RWPE2 (cell line): ENCODE measurements around the gene IRAK1.

ENCODE experiments used
- ATAC-seq: fragments of 200-7000 bp; cut with Tn5 transposase; 3 replicates; pipeline ENCODE4 v1.9.1; 2021; ENCODE audit warnings: low read depth
- DNase-seq: peaks from one replicate; pipeline ENCODE4 v3.0.0-alpha.2; 2020; ENCODE audit warnings: low spot score
- H3K27ac ChIP-seq: fragments of 450-650 bp; 2 replicates; pipeline ENCODE4 v1.5.1; 2017; ENCODE audit warnings: mild to moderate bottlenecking; ENCODE audit not compliant: poor library complexity, severe bottlenecking
- H3K27me3 ChIP-seq: fragments of 250-450 bp; sonication (Bioruptor Pico); 2 replicates; pipeline ENCODE4 v1.5.1; 2021; ENCODE audit warnings: mild to moderate bottlenecking, moderate library complexity; ENCODE audit not compliant: insufficient read depth, poor library complexity, severe bottlenecking
- H3K36me3 ChIP-seq: fragments of 250-450 bp; sonication (Bioruptor Pico); 2 replicates; pipeline ENCODE4 v1.5.1; 2020; ENCODE audit warnings: low read depth, mild to moderate bottlenecking, moderate library complexity
- H3K4me1 ChIP-seq: fragments of 250-450 bp; sonication (Bioruptor Pico); 2 replicates; pipeline ENCODE4 v1.5.1; 2021; ENCODE audit warnings: mild to moderate bottlenecking, moderate library complexity; ENCODE audit not compliant: insufficient read depth, poor library complexity, severe bottlenecking
- H3K4me3 ChIP-seq: fragments of 250-450 bp; sonication (Bioruptor Pico); 2 replicates; pipeline ENCODE4 v1.5.1; 2021; ENCODE audit warnings: mild to moderate bottlenecking, moderate library complexity; ENCODE audit not compliant: severe bottlenecking
- H3K9me3 ChIP-seq: fragments of 250-450 bp; sonication (Bioruptor Pico); 2 replicates; pipeline ENCODE4 v1.5.1; 2021; ENCODE audit warnings: mild to moderate bottlenecking, moderate library complexity; ENCODE audit not compliant: severe bottlenecking
- TF ChIP-seq, protein P1 (sequence below): fragments of 450-650 bp; IDR thresholded peaks from one replicate; pipeline ENCODE4 v1.5.1; 2017; ENCODE audit warnings: mild to moderate bottlenecking, moderate library complexity; ENCODE audit not compliant: poor library complexity, severe bottlenecking

The IRAK1 gene

DNA sequence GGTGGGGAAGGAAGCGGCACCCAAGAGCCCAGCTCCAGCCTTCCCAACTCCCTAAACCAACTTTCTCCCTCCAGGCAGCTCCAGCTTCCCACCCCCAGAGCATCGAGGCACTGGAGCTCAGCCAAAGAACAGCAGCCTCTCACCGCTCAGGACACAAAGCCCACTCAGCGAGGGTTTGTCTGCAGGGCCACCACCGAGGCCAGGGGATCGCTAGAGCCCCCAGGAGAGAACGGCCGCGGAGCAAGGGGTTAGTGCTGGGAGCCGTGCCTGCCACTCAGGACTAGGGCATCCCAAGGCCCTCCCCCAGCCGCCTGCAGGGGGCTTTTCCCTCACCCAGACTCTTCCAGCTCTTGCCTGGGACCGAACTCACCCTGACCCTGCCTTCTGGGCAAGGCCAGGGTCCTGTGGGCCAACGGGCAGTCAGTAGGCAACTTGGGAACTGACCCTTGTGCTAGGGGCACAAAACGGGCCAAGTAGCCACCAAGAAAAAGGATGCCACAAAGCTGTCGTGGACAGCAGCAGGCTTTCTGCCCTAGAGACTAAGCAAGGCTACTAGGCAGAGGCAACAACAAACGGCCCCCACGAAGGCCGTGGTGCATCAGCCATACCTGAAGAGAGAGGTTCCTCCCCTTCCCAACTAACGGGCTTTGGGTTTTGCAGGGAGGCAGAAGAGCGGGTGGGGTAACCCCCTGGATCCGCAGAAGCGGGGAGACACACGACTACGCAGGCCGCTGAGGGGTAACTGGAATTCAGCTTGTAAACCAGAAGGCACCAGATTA, 50.4 kb downstream of the IRAK1 start:
- Histone ChIP-seq H3K9me3 (no peaks in the 10 kb centered on the region), H3K4me3 (peak overlapping the region; percentile 88), H3K27me3 (no peaks in the 10 kb centered on the region), H3K4me1 (no peaks in the 10 kb centered on the region), H3K27ac (peak overlapping the region; percentile 92), H3K36me3 (peaks cover 25% of the 10 kb centered on the region)
- no peak for DNase-seq
- TF ChIP-seq, protein P1, sequence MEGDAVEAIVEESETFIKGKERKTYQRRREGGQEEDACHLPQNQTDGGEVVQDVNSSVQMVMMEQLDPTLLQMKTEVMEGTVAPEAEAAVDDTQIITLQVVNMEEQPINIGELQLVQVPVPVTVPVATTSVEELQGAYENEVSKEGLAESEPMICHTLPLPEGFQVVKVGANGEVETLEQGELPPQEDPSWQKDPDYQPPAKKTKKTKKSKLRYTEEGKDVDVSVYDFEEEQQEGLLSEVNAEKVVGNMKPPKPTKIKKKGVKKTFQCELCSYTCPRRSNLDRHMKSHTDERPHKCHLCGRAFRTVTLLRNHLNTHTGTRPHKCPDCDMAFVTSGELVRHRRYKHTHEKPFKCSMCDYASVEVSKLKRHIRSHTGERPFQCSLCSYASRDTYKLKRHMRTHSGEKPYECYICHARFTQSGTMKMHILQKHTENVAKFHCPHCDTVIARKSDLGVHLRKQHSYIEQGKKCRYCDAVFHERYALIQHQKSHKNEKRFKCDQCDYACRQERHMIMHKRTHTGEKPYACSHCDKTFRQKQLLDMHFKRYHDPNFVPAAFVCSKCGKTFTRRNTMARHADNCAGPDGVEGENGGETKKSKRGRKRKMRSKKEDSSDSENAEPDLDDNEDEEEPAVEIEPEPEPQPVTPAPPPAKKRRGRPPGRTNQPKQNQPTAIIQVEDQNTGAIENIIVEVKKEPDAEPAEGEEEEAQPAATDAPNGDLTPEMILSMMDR: no peak
- ATAC-seq: no peak

DNA sequence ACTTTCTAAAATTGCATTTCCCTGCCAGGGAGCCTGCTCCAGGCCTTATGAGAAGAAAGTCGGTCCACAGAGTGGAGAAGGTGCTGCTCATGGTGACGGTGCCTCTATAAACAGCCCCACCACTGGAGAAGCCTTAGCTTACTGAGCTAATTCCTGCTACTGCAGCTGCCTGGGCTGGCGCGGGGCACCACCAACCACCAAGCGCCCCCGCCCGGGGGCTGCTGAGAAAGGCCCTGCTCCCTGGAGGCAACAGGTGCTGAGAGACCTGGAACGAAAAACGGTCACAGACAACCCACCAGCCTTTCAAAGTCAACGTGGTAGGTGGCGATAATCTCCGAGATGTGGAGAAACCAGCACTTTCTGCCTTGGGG, 51.0 kb downstream of the IRAK1 start:
- no peaks in the 10 kb centered on the region for H3K4me1 ChIP-seq
- TF ChIP-seq, protein P1: no peak
- peak overlapping the region; percentile 88 for H3K4me3 ChIP-seq
- H3K27ac ChIP-seq: no peak overlapping the region
- ATAC-seq (no peak), DNase-seq (no peak)
- H3K9me3 ChIP-seq: no peaks in the 10 kb centered on the region
- peaks cover 25% of the 10 kb centered on the region for H3K36me3 ChIP-seq
- H3K27me3 ChIP-seq: no peaks in the 10 kb centered on the region

DNA sequence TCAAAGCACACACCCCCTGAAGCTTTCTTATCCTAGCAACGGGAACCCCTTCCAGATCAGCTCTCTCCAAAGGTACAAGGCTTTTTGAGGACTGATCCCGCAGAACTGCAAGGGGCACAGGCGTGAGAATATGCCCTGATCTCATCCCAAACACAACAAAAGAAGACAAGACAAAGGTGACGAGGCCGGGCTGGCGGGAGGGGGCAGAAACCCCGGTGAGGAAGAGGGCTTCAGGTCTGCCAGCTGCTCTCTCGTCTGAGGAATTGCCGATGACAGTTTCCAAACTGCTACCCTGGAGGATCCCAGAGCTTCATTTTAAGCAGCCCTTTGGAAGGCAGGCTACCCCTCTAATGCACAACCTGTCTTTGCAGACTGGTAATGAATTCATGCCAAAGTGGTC, 51.4 kb downstream of the IRAK1 start:
- H3K9me3 ChIP-seq: no peaks in the 10 kb centered on the region
- H3K27ac ChIP-seq: no peak overlapping the region
- no peaks in the 10 kb centered on the region for H3K4me1 ChIP-seq
- no peaks in the 10 kb centered on the region for H3K27me3 ChIP-seq
- ATAC-seq: no peak
- DNase-seq: no peak
- peaks cover 26% of the 10 kb centered on the region for H3K36me3 ChIP-seq
- H3K4me3 ChIP-seq: no peak overlapping the region
- TF ChIP-seq, protein P1: no peak

GRCh38 chrX:153967536-153968224, 52.0 kb downstream of the IRAK1 start:
- no peaks in the 10 kb centered on the region for H3K9me3 ChIP-seq
- no peak for DNase-seq
- TF ChIP-seq, protein P1: no peak
- H3K4me1 ChIP-seq: no peaks in the 10 kb centered on the region
- peaks cover 31% of the 10 kb centered on the region for H3K36me3 ChIP-seq
- H3K27me3 ChIP-seq: no peaks in the 10 kb centered on the region
- H3K4me3 ChIP-seq: no peak overlapping the region
- no peak overlapping the region for H3K27ac ChIP-seq
- ATAC-seq: no peak
